COLO668 (cell line): Measurements from ENCODE around the gene EBF3.

ENCODE experiments used
- DNase-seq: peaks from one replicate; lab custom pipeline; 2025; ENCODE audit not compliant: unreplicated experiment; lab: John Stamatoyannopoulos, UW

EBF3 gene

DNA sequence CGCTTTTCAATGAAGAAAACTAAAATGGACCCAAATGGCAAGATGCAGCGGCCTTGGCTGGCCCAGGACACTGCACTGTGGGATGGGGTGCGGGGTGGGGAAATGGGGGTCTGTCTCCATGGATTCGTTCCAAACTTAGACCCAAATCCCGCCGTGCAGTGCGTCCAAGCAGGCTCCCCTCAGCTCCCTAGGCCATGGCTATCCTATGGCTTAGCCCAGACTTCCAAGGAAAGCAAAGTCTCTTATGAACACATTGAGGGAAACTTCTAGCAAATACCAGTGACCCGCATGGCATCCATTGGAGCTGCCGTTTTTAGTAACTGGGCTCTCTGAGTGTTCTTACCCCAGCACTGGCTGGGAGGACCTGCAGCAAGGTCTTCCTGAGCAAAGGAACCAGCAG is 122.5 kb downstream of the EBF3 start:
- no peak for DNase-seq

GRCh38 chr10:129841071-129841470 is 123.0 kb downstream of the EBF3 start:
- DNase-seq, result no peak

DNA sequence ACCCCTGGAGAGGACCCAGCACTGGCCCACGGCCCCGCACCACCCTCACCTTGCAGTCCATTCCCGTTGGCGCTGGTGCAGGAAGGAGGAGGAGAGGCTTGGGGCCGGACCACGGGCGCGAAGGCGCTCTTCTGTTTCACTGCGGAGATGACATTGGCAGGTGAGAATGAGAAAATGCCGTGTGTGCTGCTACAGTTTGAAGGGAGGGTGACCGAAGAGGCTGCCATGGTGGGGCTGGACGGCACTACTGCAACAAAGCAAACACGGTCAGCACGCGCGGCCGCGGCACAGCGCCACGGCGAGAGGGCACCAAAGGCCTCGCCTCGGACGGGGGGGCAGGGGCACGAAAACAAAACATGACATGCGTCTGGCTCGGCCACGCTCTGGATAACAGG is 123.9 kb downstream of the EBF3 start:
- DNase-seq, result no peak

DNA sequence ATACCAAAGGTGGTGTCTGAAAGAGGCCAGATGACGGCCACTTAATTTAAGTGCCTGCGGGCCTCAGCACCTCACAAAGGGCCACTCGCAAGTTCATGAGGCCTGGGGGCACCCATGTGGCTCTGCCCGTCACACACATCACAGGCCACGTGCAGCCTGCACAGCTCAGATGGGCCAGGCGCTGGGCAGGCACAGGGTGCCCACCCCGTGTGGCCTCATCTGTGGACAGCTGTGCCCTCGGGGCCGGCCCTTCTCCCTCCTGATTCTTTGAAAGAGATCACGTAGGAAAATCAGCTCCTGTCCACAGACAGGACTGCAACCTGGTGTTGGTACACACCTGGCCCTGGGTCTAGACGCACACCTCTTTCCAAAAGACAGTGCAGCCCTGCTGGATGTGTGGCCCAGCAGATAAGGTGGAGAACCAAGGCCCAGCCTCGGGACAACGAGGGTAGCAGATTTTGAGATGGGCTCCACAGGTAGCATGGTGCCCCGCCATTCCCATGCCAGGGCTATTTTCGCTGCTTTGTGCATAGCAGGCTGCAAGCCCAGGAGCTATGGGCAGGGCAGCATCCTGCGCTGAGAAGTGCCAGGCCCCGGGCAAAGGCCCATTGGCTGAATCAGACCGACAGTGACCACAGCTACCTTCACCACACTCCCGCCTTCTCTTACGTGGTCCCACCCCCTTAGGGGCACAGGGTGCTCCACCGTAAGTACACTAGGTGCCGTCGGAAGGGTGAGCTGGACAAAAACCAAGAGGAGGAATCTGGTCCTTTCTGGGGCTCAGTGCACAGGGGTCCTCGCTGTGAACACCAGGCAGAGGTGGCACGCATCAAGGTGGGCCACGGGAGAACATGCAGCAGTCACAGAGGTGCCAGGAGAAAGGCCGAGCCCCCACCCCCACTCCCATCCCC is 124.5 kb downstream of the EBF3 start:
- DNase-seq, result no peak

DNA sequence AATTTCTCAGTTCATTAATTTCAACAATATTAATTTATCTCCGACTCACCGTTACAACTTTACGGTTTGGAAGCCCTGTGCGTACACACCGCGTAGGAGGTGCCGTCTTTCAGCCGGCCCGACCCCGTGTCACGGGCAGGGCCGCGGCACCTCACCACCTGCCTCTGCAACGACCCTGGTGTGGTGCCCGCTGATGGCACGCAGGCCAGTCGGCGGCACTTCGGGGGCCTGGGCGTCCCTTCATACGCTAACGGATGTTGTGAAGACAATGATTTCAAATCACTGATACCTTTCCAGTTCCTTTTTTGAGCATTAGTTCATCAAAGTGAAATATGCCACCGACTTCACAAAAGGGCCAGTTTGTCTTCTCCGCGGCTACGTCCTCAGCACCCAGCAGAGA is 125.3 kb downstream of the EBF3 start:
- DNase-seq, result no peak

GRCh38 chr10:129837909-129838582 is 126.0 kb downstream of the EBF3 start:
- no peak for DNase-seq

DNA sequence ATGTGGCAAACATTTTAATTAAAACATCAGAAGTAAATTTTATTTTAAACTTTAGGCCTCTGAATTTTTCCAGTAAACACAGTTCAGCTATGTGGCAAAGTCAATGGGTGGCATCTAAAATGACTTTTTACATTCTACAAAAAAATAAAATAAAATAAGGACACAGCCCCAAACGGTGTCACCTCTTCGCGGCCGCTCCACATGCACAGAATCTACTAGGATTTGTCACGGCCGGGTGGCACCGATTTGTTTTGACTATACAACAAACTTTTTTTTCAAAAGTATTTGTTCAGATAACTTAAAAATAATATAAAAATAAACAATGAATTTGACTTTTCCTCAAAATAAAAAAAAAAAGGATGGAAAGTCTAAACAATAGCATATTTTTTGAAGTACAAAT is 127.8 kb downstream of the EBF3 start:
- no peak for DNase-seq

DNA sequence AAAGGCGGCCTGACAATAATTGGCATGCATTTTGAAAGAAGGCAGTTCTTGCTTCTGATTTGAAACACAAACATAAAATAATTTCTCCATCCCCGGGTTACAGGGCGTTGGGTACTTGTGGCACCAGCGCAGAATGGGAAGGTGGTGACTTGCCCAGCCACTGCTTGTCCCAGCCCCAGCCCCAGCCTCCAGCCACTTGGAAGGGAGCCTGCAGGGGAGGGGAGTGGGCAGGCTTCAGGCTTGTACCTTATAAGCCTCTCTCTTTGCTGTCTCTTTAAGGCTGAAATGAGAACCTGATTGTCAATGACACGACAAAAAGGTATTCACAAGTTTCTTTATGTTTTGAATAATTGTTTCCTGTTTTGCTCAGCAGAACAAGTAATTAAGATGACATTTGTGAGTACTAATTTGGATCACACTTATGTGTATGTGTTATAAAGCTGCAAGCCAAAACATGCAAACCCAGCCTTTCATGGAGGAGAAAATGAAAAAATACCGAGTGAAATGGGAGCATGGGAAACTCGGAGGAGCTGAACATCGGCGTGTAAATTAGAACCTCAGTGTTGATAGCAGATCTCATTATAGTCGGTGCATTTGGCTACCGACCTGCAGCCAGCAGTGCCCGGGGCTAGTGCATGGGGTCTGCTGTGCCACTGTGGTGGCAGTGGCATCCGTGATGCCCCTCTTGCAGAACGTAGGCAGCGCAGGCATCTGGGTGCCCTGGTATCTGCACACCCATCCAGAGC is 129.9 kb downstream of the EBF3 start:
- DNase-seq, result no peak

DNA sequence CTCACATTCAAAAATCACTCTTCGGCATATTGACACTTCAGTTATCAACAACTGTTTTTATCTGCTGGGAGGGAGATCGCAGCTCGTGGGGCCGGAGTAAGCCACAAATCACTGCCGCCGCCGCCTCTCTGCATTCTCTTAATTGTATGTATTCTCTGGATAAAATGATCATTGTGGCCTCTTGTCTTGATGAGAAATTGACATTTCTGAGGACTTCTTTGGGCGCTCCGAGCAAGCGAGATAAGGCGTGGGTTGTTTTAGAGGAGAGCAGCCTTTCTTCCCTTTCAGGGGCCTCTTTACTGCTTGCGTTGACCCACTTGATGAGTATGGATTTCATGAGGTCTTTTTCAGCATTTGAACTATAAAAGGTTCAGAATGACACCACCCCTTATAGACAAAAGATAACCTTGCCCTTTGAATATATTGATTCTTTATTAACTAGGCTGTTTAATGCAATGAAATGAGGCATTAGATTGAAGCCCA is 130.6 kb downstream of the EBF3 start:
- DNase-seq, result no peak

- no peak for DNase-seq
These were observed 131.3 kb downstream of the EBF3 start for GRCh38 chr10:129832573-129833467.

DNA sequence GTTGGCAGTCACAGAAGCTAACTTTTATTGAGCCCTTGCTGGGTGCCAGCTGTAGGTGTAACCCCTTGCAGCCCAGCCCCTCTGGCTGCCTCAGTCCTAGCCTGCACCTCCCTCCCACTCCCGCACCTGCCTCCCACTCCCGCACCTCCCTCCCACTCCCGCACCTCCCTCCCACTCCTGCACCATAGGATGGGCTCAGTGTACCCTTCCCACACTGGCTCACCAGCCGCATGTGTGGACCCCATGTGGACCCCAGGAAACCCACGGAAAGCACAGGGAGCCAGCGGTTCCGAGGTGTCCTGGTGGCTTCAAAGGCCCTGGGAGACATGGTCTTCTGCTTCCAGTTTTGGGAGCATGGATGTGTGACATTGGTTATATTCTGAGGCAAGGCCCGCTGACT is 132.9 kb downstream of the EBF3 start:
- no peak for DNase-seq

DNA sequence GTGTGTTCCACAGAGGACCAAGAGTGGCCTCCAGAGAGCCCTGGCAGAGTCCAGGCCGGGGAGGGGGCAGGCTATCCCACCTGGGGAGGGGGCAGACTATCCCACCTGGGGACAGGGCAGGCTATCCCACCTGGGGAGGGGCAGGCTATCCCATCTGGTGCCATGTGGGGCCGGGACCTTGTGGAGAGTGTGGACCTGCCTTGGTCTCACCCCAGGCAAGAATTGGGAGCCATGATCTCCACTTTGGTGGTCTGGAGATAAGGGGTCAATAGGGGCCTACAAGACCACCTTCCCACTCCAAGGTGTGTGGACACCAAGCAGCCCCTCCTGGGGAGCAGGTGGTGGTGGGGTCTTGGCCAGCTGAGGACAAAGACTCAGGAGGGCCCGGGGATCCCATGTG is 138.2 kb downstream of the EBF3 start:
- no peak for DNase-seq

- no peak for DNase-seq
These were observed 138.9 kb downstream of the EBF3 start for GRCh38 chr10:129825221-129825620.

DNA sequence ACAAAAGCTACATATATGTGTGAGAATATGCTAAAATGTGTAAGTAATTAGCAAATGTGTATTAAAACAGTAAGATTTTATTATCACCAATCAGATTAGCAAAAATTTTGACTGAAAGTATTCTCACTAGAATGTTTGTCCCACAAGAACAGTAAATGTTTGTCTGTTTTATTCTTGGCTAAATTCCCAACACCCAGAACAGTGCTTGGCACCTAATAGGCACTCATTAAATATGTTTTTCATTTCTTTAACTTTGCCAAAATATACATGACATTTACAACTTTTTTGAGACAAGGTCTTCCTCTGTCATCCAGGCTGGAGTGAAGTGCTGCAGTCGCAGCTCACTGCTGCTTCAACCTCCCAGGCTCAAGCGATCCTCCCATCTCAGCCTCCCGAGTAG is 143.6 kb downstream of the EBF3 start:
- DNase-seq, result no peak

- no peak for DNase-seq
These were observed 147.4 kb downstream of the EBF3 start for GRCh38 chr10:129816656-129817045.

GRCh38 chr10:129815898-129816655 is 148.0 kb downstream of the EBF3 start:
- DNase-seq, result no peak

DNA sequence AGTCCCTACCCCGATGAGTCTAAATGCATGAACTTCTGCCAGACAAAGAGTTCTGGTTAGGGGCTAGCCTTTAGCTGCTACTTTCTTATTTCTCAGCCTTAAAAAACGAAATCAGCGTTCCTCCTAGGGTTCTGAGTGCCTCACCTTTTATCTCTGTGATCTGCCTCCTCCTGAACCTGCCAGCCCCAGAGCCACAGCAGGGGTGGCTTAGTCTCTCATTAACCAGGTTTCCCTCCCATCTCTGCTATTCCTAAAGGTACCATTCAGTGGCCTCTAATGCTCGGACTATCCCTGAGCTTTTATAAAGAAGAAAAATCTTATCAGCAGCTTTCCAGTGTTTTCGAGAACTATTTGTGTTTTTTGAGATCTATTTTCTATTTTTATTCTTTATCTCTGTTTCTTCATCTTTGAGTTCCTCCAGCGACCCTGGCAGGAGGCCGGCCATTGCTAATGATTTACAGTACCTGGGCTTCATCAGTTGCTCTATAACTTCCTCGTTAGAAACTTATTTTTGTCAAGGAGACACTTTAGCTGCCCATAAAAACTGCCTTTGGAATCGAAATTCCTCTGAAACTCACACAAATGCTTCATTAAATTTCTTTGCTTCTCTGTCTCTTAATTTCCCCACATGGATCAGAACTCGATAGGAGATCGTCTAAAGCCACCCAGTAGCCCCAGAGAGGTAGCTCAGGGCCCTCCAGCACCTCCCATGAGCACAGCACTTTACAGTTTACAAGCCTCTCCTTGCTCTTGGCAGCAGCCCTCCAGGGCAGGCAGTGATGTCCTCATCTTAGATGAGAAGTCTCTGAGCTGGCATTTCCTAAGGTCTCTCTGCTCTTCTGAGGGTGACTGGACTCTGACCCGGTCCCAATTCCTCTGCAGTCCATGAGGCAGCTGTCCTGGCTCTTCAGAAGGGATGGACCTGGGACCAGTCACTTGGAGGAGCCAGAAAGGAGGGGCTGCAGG is 149.1 kb downstream of the EBF3 start:
- no peak for DNase-seq

DNA sequence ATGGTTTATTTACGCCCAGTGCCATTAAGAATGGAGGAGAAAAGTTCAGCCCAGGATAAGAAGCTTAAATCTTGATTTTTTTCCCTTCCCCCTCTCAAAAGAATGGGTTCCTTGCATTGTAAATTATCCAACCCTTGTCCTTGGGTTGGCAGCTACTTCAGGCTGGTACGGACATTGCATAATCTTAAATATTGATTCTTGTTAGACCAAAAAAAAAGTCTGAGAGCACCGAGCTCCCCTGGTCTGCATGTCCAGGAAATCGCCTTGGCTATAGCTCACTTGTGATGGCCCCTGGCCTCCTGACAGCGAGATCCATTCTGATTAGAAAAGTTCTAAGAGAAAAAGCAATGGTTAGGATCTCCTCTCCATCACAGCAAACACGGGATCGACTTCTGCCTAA is 151.7 kb downstream of the EBF3 start:
- DNase-seq, result no peak

GRCh38 chr10:129811208-129811607 is 152.9 kb downstream of the EBF3 start:
- no peak for DNase-seq
